ENCODE data around the gene NHSL1.
A peak's percentile ranks its signal among the peaks of the same experiment; 100 is the strongest.

The NHSL1 gene, protein sequence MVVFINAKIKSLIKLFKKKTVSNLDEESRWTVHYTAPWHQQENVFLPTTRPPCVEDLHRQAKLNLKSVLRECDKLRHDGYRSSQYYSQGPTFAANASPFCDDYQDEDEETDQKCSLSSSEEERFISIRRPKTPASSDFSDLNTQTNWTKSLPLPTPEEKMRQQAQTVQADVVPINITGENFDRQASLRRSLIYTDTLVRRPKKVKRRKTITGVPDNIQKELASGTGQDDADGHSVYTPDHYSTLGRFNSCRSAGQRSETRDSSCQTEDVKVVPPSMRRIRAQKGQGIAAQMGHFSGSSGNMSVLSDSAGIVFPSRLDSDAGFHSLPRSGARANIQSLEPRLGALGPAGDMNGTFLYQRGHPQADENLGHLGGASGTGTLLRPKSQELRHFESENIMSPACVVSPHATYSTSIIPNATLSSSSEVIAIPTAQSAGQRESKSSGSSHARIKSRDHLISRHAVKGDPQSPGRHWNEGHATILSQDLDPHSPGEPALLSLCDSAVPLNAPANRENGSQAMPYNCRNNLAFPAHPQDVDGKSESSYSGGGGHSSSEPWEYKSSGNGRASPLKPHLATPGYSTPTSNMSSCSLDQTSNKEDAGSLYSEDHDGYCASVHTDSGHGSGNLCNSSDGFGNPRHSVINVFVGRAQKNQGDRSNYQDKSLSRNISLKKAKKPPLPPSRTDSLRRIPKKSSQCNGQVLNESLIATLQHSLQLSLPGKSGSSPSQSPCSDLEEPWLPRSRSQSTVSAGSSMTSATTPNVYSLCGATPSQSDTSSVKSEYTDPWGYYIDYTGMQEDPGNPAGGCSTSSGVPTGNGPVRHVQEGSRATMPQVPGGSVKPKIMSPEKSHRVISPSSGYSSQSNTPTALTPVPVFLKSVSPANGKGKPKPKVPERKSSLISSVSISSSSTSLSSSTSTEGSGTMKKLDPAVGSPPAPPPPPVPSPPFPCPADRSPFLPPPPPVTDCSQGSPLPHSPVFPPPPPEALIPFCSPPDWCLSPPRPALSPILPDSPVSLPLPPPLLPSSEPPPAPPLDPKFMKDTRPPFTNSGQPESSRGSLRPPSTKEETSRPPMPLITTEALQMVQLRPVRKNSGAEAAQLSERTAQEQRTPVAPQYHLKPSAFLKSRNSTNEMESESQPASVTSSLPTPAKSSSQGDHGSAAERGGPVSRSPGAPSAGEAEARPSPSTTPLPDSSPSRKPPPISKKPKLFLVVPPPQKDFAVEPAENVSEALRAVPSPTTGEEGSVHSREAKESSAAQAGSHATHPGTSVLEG (N-terminal part only)

DNA sequence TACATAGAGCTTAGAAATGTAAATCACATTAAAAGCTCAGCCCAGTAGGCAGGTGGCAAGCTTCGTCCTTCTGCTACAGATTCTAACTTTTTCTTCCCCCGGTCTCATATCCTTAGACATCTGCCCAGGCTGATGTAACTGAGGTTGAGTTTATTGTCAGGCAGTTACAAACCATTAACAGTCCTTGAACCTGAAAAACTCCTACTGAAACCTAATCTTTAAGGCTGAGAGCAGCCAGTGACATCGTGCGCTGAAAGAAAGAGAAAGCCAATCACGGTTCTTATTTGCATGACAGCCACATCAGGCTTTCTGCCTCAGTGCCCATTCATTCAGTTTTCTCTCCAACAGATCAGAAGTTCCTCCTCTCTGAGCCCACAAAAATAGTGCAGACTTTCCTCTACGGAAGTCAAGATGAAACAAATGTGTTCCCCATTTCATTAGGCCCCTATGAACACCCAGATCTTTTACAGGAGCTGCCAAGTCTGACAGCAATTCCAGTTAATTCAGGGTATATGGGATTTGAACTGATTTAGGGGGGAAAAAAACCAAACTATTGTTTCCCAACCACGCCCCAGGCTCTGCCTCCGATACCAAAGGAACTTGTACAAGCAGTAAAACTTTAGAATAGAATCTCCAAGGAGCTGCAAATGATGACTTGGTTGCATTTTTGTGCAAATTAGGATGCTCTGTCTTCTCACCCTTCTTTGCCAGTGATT is at the start of gene NHSL1:
Gene NHSL1 (minus strand): TSS at position 192 of the 716 bp plus-strand sequence. CDS start 204 bp downstream, outside the sequence.
- Mint-ChIP-seq H3K27ac (no peak within 1 kb of the TSS), H3K9me3 (peaks cover 11% of the 10 kb centered on the region), H3K4me1 (ENCODE audit: low read depth) (peaks cover 36% of the 10 kb centered on the region), H3K27me3 (no peaks in the 10 kb centered on the region), H3K4me3 (peak within 1 kb of the TSS; percentile 34), H3K36me3 (ENCODE audit: low read depth) (peaks cover 6% of the 10 kb centered on the region)
- intact Hi-C loops (cut with micrococcal nuclease), result no loop called here

DNA sequence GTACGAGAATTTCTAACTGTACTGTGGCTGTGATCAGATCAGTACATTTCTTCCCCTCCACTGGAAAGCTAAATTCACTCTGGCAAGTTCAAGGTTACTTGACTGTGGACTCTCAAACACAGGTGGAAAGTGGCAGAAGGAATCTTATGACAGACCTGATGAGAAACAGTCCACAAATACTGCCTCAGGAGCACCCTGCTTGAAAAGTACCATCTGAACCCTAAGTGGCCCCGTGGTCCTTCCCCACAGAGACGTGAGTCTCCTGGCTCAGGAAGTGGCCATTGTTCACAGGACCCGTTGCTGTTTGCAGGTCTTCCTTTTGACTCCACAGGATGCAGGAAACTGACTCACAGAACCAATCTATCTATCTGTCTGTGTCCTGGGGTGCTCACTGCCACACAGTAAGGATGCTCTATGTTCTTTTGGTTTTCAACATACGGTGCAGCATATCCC is 47.5 kb upstream of the NHSL1 start:
- H3K9me3 Mint-ChIP-seq, result no peaks in the 10 kb centered on the region
- H3K27ac Mint-ChIP-seq, result no peak overlapping the region
- no peak overlapping the region for H3K4me3 Mint-ChIP-seq
- peaks cover 4% of the 10 kb centered on the region for H3K27me3 Mint-ChIP-seq
- intact Hi-C loops (cut with micrococcal nuclease), result no loop called here
- peaks cover 9% of the 10 kb centered on the region for H3K4me1 Mint-ChIP-seq (ENCODE audit: low read depth)
- no peaks in the 10 kb centered on the region for H3K36me3 Mint-ChIP-seq (ENCODE audit: low read depth)

DNA sequence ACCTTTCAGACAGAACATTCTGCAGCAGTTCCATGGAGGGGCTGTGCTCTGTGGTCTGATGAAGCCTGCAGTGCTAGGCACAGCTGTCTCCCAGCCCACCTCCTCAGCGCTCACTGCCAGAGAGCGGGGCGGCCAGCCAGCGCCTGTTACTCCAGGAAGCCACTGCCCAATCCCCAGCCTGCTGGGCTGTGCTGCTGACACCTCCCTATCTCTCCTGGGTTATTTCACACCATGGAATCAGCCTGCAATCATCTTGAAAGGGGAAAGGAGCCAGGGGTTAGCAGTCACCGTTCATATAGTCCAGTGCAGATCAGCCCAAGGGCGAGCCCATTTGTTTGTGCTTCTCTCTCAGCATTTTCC is 46.3 kb upstream of the NHSL1 start:
- peaks cover 4% of the 10 kb centered on the region for H3K27me3 Mint-ChIP-seq
- no peak overlapping the region for H3K4me3 Mint-ChIP-seq
- H3K36me3 Mint-ChIP-seq (ENCODE audit: low read depth), result no peaks in the 10 kb centered on the region
- intact Hi-C loops (cut with micrococcal nuclease), result no loop called here
- H3K4me1 Mint-ChIP-seq (ENCODE audit: low read depth), result peaks cover 9% of the 10 kb centered on the region
- no peaks in the 10 kb centered on the region for H3K9me3 Mint-ChIP-seq
- H3K27ac Mint-ChIP-seq, result no peak overlapping the region

DNA sequence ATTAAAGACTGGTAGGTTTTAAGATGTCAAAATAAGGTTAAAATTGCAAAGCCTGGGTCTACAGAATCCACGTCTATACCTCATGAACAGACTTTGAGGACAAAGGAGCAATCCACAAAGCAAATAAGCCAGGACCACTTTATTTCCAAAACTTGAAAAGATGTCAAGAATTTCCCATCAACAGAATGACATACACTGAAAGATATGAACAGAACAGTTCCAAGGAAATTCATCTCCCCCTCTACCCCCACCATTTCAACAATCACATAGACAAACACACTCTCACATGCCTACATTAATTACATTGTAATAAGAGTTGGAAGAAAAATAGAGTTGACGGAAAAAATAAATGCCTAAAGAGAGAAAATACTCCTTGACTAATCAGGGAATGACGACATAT is 45.2 kb upstream of the NHSL1 start:
- intact Hi-C loops (cut with micrococcal nuclease), result no loop called here
- no peak overlapping the region for H3K4me3 Mint-ChIP-seq
- no peak overlapping the region for H3K27ac Mint-ChIP-seq
- no peaks in the 10 kb centered on the region for H3K9me3 Mint-ChIP-seq
- H3K27me3 Mint-ChIP-seq, result peaks cover 4% of the 10 kb centered on the region
- H3K36me3 Mint-ChIP-seq (ENCODE audit: low read depth), result no peaks in the 10 kb centered on the region
- peaks cover 14% of the 10 kb centered on the region for H3K4me1 Mint-ChIP-seq (ENCODE audit: low read depth)

DNA sequence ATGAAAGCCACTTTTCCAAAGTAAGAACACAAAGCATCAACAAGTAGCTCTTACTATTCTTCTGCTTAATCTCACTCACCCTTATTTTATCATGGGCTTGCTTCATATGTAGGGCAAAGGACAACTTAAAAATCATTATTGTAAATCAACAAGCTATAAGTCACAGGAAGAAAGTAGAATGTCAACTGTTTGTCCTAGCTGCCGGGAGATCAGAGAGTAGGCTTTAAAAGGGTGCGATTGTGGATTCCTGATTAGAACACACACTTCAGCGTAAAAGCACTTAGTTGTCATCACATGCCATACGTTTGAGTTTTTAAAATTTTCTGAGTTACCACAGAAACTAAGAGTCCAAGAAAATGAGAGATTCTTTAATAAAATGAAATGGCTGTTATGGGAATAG is 44.4 kb upstream of the NHSL1 start:
- no peak overlapping the region for H3K4me3 Mint-ChIP-seq
- peaks cover 4% of the 10 kb centered on the region for H3K27me3 Mint-ChIP-seq
- no peak overlapping the region for H3K27ac Mint-ChIP-seq
- H3K4me1 Mint-ChIP-seq (ENCODE audit: low read depth), result peaks cover 18% of the 10 kb centered on the region
- H3K9me3 Mint-ChIP-seq, result no peaks in the 10 kb centered on the region
- no peaks in the 10 kb centered on the region for H3K36me3 Mint-ChIP-seq (ENCODE audit: low read depth)
- intact Hi-C loops (cut with micrococcal nuclease), result no loop called here

DNA sequence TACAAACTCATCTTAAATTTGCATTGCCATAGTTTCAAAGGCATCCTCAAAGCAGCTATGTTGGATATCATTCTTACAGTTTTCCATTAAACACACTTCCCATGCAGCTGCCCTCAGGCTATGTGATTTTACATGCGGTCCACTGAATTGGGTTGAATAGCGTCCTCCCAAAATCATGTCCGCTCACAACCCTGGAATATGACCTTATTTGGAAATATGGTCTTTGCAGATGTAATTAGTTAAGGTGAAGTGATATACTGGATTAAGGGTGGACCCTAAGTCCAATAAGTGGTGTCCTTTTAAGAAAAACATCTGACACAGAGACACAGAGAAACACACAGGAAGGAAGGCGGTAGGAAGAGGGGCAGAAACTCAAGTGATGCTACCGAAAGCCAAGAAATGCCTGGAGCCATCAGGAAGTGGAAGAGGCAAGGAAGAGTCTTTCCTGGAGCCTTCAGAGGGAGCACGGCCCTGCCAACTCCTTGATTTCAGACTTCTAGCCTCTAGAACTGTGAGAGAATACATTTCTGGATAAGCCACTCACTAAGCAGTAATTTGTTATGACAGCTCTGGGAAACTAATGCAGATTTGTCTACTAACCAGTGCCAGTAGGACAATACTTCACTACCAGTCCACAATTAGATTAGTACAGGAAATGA is 42.7 kb upstream of the NHSL1 start:
- no peak overlapping the region for H3K4me3 Mint-ChIP-seq

DNA sequence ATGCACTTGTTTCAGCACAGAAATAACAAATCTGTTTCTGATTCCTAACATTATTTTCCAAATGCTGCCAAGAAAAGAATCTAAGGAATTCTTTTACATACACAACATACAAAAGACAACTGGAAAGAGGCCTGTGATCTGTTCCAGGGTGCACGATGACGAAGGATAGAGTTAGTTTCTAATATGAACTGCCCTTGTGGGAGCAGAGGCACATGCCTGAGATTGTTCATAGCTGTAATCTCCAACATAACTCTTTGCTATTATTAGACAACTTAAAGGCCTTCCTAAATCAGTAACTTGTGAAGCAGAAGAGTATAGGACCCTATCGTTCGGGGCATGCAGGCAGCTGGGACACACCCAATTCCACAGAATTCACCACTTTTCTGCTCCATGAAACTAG is 41.2 kb upstream of the NHSL1 start:
- Mint-ChIP-seq H3K27ac (no peak overlapping the region), H3K36me3 (ENCODE audit: low read depth) (no peaks in the 10 kb centered on the region), H3K9me3 (no peaks in the 10 kb centered on the region), H3K4me3 (no peak overlapping the region), H3K27me3 (no peaks in the 10 kb centered on the region), H3K4me1 (ENCODE audit: low read depth) (peaks cover 18% of the 10 kb centered on the region)
- intact Hi-C loops (cut with micrococcal nuclease), result no loop called here

More for the DNA sequence above, 42.7 kb upstream of the NHSL1 start:
- H3K9me3 Mint-ChIP-seq, result no peaks in the 10 kb centered on the region
- peaks cover 18% of the 10 kb centered on the region for H3K4me1 Mint-ChIP-seq (ENCODE audit: low read depth)
- no peaks in the 10 kb centered on the region for H3K36me3 Mint-ChIP-seq (ENCODE audit: low read depth)
- no peak overlapping the region for H3K27ac Mint-ChIP-seq
- H3K27me3 Mint-ChIP-seq, result no peaks in the 10 kb centered on the region
- intact Hi-C loops (cut with micrococcal nuclease), result no loop called here

DNA sequence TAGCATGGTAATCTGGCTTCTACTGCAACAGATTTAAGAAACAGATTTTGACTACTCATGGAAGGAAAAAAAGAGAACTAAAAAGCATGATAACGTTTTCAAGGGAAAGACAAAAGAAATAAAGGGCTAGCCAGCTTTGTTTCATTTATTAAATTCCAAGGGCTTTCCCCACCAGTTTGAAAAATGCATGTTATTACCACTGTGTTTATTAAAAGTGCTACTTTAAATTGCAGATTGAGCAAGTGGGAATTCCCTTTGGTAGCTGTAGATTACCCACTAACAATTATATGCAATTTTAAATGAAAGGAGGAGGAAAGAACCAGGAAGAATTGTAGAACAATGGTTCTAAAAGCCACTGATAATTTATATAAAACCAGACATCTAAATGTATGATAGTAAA is 40.6 kb upstream of the NHSL1 start:
- intact Hi-C loops (cut with micrococcal nuclease), result no loop called here
- H3K27ac Mint-ChIP-seq, result no peak overlapping the region
- H3K4me3 Mint-ChIP-seq, result no peak overlapping the region
- no peaks in the 10 kb centered on the region for H3K36me3 Mint-ChIP-seq (ENCODE audit: low read depth)
- H3K4me1 Mint-ChIP-seq (ENCODE audit: low read depth), result peaks cover 18% of the 10 kb centered on the region
- H3K27me3 Mint-ChIP-seq, result no peaks in the 10 kb centered on the region
- H3K9me3 Mint-ChIP-seq, result no peaks in the 10 kb centered on the region

DNA sequence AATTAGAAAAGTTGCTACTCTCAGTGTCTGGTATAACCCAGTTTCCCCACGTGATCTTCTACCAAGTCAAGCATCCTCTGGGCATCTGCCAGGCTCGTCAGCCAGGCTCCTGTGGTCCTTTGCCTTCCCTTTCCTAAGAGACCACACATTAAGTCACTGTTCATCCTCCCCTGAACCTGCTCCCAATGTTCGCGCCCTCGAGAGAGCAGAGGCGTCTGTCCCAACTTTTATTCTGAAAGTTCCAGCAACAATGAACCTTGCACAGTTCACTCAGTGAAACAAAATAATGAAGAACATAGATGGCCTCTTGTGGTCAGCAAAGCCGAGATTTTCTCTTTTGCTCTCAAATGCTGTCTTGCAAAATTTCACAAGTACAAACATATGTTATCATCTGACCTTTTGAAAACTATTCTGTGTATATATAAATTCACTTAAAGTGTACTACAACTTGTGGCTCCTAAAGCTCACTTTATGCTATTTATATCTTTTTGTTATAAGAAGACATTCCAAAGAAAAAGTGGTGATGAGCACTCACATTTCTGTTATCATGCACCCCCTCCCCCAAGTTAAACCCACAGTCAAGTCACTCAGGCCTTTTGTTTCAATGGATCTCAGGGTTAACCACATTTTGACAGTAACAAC is 39.2 kb upstream of the NHSL1 start:
- Mint-ChIP-seq H3K36me3 (ENCODE audit: low read depth) (no peaks in the 10 kb centered on the region), H3K4me1 (ENCODE audit: low read depth) (peaks cover 18% of the 10 kb centered on the region), H3K27ac (no peak overlapping the region), H3K27me3 (no peaks in the 10 kb centered on the region), H3K4me3 (no peak overlapping the region), H3K9me3 (no peaks in the 10 kb centered on the region)
- intact Hi-C loops (cut with micrococcal nuclease), result no loop called here

DNA sequence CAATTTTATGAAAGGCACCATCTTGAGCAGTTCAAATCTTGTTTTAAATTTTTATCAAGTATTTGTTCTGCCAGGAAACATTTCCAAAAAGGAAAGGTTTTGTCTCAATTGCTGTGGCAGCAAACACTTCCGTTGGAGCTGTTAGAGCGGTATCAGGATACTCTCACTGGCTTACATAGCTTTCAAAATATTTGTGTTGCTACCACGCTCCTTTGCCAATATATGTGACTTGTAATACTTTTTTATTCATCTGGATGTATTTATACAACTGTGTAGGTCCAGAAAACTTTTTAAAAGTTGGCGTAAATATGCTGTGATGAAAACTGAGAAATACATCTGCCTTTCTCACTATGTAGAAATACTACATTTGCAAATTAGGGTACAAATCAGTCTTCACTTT is 37.8 kb upstream of the NHSL1 start:
- Mint-ChIP-seq H3K27ac (no peak overlapping the region), H3K9me3 (no peaks in the 10 kb centered on the region), H3K4me1 (ENCODE audit: low read depth) (peaks cover 18% of the 10 kb centered on the region), H3K36me3 (ENCODE audit: low read depth) (no peaks in the 10 kb centered on the region), H3K4me3 (no peak overlapping the region), H3K27me3 (no peaks in the 10 kb centered on the region)
- intact Hi-C loops (cut with micrococcal nuclease), result no loop called here

DNA sequence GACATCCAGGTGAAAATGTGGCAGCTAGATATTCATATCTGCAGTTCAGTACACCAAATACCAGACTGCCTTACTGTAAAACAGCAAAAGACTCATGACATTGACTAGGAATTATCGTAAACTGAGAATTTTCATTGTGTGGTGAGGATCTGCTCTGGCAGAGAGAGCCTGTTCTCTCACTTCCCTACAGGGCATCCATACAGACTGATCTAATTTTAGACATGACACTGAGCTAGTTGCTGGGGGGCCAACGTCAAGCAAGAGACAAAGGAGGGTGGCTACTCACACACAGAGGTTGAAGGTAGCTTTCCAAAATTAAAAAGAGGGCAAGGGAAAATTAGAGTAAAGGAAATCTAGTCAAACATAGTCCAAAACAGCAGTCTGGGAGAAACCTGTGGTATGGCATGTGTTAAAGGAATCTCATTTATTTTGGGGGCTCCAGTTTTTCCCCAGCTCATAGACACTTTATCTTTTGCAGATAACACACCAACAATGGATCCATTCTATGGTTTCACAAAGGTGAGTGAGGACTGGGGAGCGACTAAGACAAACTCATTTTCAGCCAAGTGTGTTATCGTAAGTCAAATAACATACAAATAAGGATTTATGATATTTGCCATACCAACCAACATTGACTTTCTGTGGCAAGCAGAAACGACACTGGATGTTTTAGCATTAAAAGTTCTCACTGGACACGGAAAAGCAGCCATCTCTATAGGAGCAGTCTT is 36.6 kb upstream of the NHSL1 start:
- no peaks in the 10 kb centered on the region for H3K27me3 Mint-ChIP-seq
- peak overlapping the region; percentile 8 for H3K27ac Mint-ChIP-seq
- no peak overlapping the region for H3K4me3 Mint-ChIP-seq
- H3K4me1 Mint-ChIP-seq (ENCODE audit: low read depth), result peaks cover 18% of the 10 kb centered on the region
- intact Hi-C loops (cut with micrococcal nuclease), result no loop called here
- H3K36me3 Mint-ChIP-seq (ENCODE audit: low read depth), result no peaks in the 10 kb centered on the region
- H3K9me3 Mint-ChIP-seq, result no peaks in the 10 kb centered on the region

DNA sequence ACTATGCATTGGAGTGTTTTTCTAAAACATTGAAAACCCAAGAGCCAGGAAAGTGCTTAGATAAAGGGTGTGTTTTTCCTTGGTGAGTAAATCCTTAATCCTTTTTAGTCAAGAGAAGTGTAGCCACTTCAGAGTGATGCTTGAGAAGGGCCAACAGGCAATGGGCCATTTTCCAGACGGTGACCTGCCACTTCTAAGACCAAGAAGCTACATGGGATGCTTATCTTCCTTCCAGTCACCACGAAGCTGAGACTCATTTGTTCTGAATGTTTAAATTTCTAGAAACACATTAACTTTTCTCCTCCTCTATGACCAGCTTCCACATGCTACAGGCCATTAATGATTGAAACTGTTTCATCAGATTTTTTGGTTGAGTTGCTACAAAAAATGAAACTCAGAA is 34.4 kb upstream of the NHSL1 start:
- Mint-ChIP-seq H3K4me3 (no peak overlapping the region), H3K27ac (no peak overlapping the region), H3K36me3 (ENCODE audit: low read depth) (no peaks in the 10 kb centered on the region), H3K27me3 (no peaks in the 10 kb centered on the region), H3K9me3 (no peaks in the 10 kb centered on the region), H3K4me1 (ENCODE audit: low read depth) (peaks cover 10% of the 10 kb centered on the region)
- intact Hi-C loops (cut with micrococcal nuclease), result no loop called here
